HepG2 (cell line): ENCODE results near the gene FFAR1. TPM values are rescaled to one million over a fixed set of nuclear protein-coding genes. Genes with fewer than 3 reads are reported as not detected.
A peak's percentile ranks its signal among the peaks of the same experiment; 100 is the strongest.

Experiments
- ATM ChIP-seq: fragments of 450-650 bp; IDR thresholded peaks from 2 replicates; pipeline ENCODE4 v1.7.1; 2017; ENCODE audit warnings: mild to moderate bottlenecking, borderline replicate concordance
- BORCS8-MEF2B ChIP-seq: sonication (generic); formaldehyde crosslinking; IDR thresholded peaks from 2 replicates; pipeline ENCODE4 v1.8.0; 2022; ENCODE audit warnings: mild to moderate bottlenecking, missing genetic modification reagents
- HDAC2 ChIP-seq: sonication (generic); formaldehyde crosslinking; IDR thresholded peaks from 2 replicates; pipeline ENCODE4 v1.4.0; 2020; ENCODE audit warnings: missing genetic modification reagents
- HNRNPLL ChIP-seq: fragments of 200-400 bp; formaldehyde crosslinking; IDR thresholded peaks from 2 replicates; pipeline ENCODE4 v1.6.1; 2017; ENCODE audit warnings: mild to moderate bottlenecking, low read depth, low read length; ENCODE audit not compliant: poor library complexity, severe bottlenecking
- KDM5B ChIP-seq: sonication (generic); formaldehyde crosslinking; IDR thresholded peaks from 2 replicates; pipeline ENCODE4 v1.4.0; 2020; ENCODE audit warnings: missing genetic modification reagents, mild to moderate bottlenecking, borderline replicate concordance
- KLF11 ChIP-seq: IDR thresholded peaks from 2 replicates; pipeline ENCODE4 v1.6.1; 2016; ENCODE audit warnings: missing compliant biosample characterization
- NRL ChIP-seq: sonication (generic); formaldehyde crosslinking; IDR thresholded peaks from 2 replicates; pipeline ENCODE4 v1.5.0; 2020; ENCODE audit warnings: missing genetic modification reagents, mild to moderate bottlenecking, moderate library complexity, borderline replicate concordance
- PAF1 ChIP-seq: IDR thresholded peaks from 2 replicates; pipeline ENCODE4 v1.6.1; 2016; ENCODE audit warnings: missing genetic modification reagents, missing compliant biosample characterization
- THAP11 ChIP-seq: IDR thresholded peaks from 2 replicates; pipeline ENCODE4 v1.6.1; 2016; ENCODE audit warnings: missing biosample characterization, missing genetic modification reagents
- ZNF160 ChIP-seq: sonication (generic); formaldehyde crosslinking; IDR thresholded peaks from 2 replicates; pipeline ENCODE4 v1.8.0; 2022; ENCODE audit warnings: mild to moderate bottlenecking, inconsistent platforms, missing genetic modification reagents
- ZNF292 ChIP-seq: sonication (generic); formaldehyde crosslinking; IDR thresholded peaks from 2 replicates; pipeline ENCODE4 v1.8.1; 2022; ENCODE audit warnings: mild to moderate bottlenecking, low read depth, missing genetic modification reagents, borderline replicate concordance
- ZSCAN30 ChIP-seq: sonication (generic); formaldehyde crosslinking; IDR thresholded peaks from 2 replicates; pipeline ENCODE4 v1.5.0; 2020; ENCODE audit warnings: mild to moderate bottlenecking, missing genetic modification reagents
- polyA plus RNA-seq, 8 experiments: library from polyadenylated mRNA; depleted of rRNA in 3 of 8; stranded (reverse) in 7 of 8; unstranded in 1 of 8; fragments of >200 nt; fragmentation: Illumina TruSeq in 4 of 8; extraction: Trizol in 4 of 8; gene quantifications; 2 replicates each; pipeline versions ENCODE4 v1.2.1 to v1.2.3, GENCODE V29; 2011 to 2016; ENCODE audit warnings: low read depth in 4 of 8, missing spikeins in 1 of 8, mixed read lengths in 1 of 8; ENCODE audit not compliant: insufficient read depth in 1 of 8
- total RNA-seq, 5 experiments: library from RNA; depleted of rRNA; stranded (reverse); fragments of >200 nt; fragmentation: Illumina TruSeq; extraction: Trizol; gene quantifications; 2 replicates each; pipeline ENCODE4 v1.2.3, GENCODE V29; 2016; ENCODE audit warnings: low read depth in 1 of 5
- TF ChIP-seq, protein P1 (sequence below): sonication (generic); formaldehyde crosslinking; IDR thresholded peaks from 2 replicates; pipeline ENCODE4 v1.4.0; 2020; ENCODE audit warnings: mild to moderate bottlenecking, missing genetic modification reagents
- TF ChIP-seq, protein P2 (sequence below): sonication (generic); formaldehyde crosslinking; IDR thresholded peaks from 2 replicates; pipeline ENCODE4 v1.5.1; 2020; ENCODE audit warnings: mild to moderate bottlenecking, missing genetic modification reagents, moderate library complexity
- TF ChIP-seq, protein P3 (sequence below): sonication (generic); formaldehyde crosslinking; IDR thresholded peaks from 2 replicates; pipeline ENCODE4 v1.4.0; 2020; ENCODE audit warnings: missing genetic modification reagents
- TF ChIP-seq, protein P4 (sequence below): sonication (generic); formaldehyde crosslinking; IDR thresholded peaks from 2 replicates; pipeline ENCODE4 v1.8.0; 2022; ENCODE audit warnings: missing genetic modification reagents, mild to moderate bottlenecking, borderline replicate concordance
- TF ChIP-seq, protein P5 (sequence below): sonication (generic); formaldehyde crosslinking; IDR thresholded peaks from 2 replicates; pipeline ENCODE4 v1.4.0; 2020; ENCODE audit warnings: missing genetic modification reagents

The FFAR1 gene
- total and polyA plus RNA-seq, 2 of the 13 experiments (the other 11 are each of a cell fraction or from before 2014, with no cell fraction given), result not detected

DNA sequence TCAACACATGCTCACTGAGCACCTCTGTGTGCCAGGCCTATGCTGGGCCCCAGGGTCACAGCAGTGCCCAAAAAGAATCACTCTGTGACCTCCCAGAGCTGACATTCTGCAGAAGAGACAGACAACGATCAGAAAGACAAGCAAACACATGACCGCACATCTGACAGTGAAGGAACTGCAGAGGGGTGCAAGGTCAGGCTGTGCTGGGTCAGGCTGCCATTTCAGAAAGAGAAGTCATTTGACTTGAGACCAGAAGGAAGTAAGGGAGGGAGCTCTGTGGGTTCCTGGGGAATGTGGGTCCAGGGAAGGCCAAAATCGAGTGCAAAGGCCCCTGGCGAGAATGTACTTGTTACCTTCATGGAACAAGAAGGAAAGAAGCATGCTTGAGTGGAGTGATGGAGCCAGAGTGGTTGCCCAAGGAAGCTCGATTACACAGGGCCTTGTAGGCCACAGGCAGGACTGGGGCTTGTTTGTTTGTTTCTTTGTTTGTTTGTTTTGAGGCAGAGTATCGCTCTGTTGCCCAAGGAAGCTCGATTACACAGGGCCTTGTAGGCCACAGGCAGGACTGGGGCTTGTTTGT lies 30.1 kb upstream of the FFAR1 start (continued):
- TF ChIP-seq, protein P1, sequence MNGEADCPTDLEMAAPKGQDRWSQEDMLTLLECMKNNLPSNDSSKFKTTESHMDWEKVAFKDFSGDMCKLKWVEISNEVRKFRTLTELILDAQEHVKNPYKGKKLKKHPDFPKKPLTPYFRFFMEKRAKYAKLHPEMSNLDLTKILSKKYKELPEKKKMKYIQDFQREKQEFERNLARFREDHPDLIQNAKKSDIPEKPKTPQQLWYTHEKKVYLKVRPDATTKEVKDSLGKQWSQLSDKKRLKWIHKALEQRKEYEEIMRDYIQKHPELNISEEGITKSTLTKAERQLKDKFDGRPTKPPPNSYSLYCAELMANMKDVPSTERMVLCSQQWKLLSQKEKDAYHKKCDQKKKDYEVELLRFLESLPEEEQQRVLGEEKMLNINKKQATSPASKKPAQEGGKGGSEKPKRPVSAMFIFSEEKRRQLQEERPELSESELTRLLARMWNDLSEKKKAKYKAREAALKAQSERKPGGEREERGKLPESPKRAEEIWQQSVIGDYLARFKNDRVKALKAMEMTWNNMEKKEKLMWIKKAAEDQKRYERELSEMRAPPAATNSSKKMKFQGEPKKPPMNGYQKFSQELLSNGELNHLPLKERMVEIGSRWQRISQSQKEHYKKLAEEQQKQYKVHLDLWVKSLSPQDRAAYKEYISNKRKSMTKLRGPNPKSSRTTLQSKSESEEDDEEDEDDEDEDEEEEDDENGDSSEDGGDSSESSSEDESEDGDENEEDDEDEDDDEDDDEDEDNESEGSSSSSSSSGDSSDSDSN (CRISPR knock-in tag), result 0 out of 2 replicates have a peak, but pooled peaks have one; percentile 21
- TF ChIP-seq, protein P2, sequence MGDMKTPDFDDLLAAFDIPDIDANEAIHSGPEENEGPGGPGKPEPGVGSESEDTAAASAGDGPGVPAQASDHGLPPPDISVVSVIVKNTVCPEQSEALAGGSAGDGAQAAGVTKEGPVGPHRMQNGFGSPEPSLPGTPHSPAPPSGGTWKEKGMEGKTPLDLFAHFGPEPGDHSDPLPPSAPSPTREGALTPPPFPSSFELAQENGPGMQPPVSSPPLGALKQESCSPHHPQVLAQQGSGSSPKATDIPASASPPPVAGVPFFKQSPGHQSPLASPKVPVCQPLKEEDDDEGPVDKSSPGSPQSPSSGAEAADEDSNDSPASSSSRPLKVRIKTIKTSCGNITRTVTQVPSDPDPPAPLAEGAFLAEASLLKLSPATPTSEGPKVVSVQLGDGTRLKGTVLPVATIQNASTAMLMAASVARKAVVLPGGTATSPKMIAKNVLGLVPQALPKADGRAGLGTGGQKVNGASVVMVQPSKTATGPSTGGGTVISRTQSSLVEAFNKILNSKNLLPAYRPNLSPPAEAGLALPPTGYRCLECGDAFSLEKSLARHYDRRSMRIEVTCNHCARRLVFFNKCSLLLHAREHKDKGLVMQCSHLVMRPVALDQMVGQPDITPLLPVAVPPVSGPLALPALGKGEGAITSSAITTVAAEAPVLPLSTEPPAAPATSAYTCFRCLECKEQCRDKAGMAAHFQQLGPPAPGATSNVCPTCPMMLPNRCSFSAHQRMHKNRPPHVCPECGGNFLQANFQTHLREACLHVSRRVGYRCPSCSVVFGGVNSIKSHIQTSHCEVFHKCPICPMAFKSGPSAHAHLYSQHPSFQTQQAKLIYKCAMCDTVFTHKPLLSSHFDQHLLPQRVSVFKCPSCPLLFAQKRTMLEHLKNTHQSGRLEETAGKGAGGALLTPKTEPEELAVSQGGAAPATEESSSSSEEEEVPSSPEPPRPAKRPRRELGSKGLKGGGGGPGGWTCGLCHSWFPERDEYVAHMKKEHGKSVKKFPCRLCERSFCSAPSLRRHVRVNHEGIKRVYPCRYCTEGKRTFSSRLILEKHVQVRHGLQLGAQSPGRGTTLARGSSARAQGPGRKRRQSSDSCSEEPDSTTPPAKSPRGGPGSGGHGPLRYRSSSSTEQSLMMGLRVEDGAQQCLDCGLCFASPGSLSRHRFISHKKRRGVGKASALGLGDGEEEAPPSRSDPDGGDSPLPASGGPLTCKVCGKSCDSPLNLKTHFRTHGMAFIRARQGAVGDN (CRISPR knock-in tag), result no peak; the same call in 1 of the 2 replicates
- TF ChIP-seq, protein P3, sequence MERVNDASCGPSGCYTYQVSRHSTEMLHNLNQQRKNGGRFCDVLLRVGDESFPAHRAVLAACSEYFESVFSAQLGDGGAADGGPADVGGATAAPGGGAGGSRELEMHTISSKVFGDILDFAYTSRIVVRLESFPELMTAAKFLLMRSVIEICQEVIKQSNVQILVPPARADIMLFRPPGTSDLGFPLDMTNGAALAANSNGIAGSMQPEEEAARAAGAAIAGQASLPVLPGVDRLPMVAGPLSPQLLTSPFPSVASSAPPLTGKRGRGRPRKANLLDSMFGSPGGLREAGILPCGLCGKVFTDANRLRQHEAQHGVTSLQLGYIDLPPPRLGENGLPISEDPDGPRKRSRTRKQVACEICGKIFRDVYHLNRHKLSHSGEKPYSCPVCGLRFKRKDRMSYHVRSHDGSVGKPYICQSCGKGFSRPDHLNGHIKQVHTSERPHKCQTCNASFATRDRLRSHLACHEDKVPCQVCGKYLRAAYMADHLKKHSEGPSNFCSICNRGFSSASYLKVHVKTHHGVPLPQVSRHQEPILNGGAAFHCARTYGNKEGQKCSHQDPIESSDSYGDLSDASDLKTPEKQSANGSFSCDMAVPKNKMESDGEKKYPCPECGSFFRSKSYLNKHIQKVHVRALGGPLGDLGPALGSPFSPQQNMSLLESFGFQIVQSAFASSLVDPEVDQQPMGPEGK (CRISPR knock-in tag), result no peak
- no peak for TF ChIP-seq NRL (CRISPR knock-in tag)
- no peak for TF ChIP-seq HNRNPLL
- TF ChIP-seq, protein P4, sequence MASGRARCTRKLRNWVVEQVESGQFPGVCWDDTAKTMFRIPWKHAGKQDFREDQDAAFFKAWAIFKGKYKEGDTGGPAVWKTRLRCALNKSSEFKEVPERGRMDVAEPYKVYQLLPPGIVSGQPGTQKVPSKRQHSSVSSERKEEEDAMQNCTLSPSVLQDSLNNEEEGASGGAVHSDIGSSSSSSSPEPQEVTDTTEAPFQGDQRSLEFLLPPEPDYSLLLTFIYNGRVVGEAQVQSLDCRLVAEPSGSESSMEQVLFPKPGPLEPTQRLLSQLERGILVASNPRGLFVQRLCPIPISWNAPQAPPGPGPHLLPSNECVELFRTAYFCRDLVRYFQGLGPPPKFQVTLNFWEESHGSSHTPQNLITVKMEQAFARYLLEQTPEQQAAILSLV (CRISPR knock-in tag), result 0 out of 2 replicates have a peak, but pooled peaks have one; percentile 27
- TF ChIP-seq KLF11, result no peak
- TF ChIP-seq, protein P5, sequence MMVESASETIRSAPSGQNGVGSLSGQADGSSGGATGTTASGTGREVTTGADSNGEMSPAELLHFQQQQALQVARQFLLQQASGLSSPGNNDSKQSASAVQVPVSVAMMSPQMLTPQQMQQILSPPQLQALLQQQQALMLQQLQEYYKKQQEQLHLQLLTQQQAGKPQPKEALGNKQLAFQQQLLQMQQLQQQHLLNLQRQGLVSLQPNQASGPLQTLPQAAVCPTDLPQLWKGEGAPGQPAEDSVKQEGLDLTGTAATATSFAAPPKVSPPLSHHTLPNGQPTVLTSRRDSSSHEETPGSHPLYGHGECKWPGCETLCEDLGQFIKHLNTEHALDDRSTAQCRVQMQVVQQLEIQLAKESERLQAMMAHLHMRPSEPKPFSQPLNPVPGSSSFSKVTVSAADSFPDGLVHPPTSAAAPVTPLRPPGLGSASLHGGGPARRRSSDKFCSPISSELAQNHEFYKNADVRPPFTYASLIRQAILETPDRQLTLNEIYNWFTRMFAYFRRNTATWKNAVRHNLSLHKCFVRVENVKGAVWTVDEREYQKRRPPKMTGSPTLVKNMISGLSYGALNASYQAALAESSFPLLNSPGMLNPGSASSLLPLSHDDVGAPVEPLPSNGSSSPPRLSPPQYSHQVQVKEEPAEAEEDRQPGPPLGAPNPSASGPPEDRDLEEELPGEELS (CRISPR knock-in tag), result peak; percentile 40
- TF ChIP-seq PAF1 (CRISPR knock-in tag), result no peak
- TF ChIP-seq KDM5B, result 0 out of 2 replicates have a peak, but pooled peaks have one; percentile 56
- no peak for TF ChIP-seq ZNF160 (CRISPR knock-in tag)
- TF ChIP-seq ZNF292 (CRISPR knock-in tag), result peak; percentile 56; the same call in 1 of the 2 replicates
- no peak for TF ChIP-seq BORCS8-MEF2B (CRISPR knock-in tag)
- TF ChIP-seq ZSCAN30 (CRISPR knock-in tag), result no peak
- TF ChIP-seq THAP11, result no peak
- TF ChIP-seq HDAC2, result no peak
- TF ChIP-seq ATM, result no peak
